ENCODE results near the gene ZFP36L1.
A peak's percentile ranks its signal among the peaks of the same experiment; 100 is the strongest.

Gene ZFP36L1, protein sequence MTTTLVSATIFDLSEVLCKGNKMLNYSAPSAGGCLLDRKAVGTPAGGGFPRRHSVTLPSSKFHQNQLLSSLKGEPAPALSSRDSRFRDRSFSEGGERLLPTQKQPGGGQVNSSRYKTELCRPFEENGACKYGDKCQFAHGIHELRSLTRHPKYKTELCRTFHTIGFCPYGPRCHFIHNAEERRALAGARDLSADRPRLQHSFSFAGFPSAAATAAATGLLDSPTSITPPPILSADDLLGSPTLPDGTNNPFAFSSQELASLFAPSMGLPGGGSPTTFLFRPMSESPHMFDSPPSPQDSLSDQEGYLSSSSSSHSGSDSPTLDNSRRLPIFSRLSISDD

GRCh38 chr14:68792979-68793733 is at the start of gene ZFP36L1:
Gene ZFP36L1 (minus strand): TSS chr14:68793067. CDS start chr14:68792938, 129 bp downstream.
- DNase-seq: peak; percentile 80

GRCh38 chr14:68842298-68842697 is 49.4 kb upstream of the ZFP36L1 start:
- no peak for DNase-seq

- no peak for DNase-seq
Observed at GRCh38 chr14:68841016-68841809, 48.3 kb upstream of the ZFP36L1 start.

GRCh38 chr14:68840454-68840853 is 47.6 kb upstream of the ZFP36L1 start:
- DNase-seq: no peak

- DNase-seq: no peak
Observed at GRCh38 chr14:68836082-68836481, 43.2 kb upstream of the ZFP36L1 start.

- no peak for DNase-seq
Observed at GRCh38 chr14:68834816-68835215, 41.9 kb upstream of the ZFP36L1 start.

DNA sequence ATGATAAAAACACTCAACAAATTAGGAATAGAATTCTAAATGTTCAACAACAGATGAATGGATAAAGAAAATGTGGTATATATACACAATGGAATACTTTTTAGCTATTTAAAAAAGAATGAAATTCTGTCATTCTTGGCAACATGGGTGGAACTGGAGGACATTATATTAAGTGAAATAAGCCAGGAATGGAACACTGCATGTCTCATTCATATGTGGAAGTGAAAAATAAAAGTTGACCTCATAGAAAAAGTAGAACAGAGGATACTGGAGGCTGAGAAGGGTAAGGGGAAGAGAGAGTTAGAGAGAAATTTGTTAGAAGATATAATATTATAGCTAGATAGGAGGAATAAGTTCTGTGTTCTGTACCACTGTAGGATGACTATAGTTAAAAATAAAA is 35.8 kb upstream of the ZFP36L1 start:
- no peak for DNase-seq

GRCh38 chr14:68825729-68826128 is 32.9 kb upstream of the ZFP36L1 start:
- no peak for DNase-seq

GRCh38 chr14:68824517-68825347 is 31.9 kb upstream of the ZFP36L1 start:
- DNase-seq: peak; percentile 21

- DNase-seq: no peak
Observed at GRCh38 chr14:68824207-68824516, 31.3 kb upstream of the ZFP36L1 start.

GRCh38 chr14:68823434-68824206 is 30.8 kb upstream of the ZFP36L1 start:
- DNase-seq: no peak

DNA sequence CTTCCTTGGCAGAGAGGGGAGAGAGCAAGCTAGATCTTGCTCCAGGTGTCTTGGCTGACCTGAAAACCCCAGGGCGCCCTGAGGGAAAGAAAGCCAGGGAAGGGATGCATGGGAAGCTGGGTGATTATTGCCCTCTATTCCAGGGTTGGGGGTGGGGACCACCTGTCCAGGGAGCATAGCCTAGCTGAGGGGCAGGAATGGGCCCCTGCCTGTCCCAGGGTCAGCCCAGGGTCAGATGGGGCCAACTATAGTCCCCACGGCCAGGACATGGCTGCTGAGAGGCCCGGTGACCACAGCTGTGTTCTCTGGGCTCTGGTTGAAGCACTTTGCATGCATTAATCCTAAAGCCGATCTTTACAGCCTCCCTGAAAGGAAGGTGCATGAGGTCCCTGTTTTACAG is 30.1 kb upstream of the ZFP36L1 start:
- DNase-seq: no peak

DNA sequence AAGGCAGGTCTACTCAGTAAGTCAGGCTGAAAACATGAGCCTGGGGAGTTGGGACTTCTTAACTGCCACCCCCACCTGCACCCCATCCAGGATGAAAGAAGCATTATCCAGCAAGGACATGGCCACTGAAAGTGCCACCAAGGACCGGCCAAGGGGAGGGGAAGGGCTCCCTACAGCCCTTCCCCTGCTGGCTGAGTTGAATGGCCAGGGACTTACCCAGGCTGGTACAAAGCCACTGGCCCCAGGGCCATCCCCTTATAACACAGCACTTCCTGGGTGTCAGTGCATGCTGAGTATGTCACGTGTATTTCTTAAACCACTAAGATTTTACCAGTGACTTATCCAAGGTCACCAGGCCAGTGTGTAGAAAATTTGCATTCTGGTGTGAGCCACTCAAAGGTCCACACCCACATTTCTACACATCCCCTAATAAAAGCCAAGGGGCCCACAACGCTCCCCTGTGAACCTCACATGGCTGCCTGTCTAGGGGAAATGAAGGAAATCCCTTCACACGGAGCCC is 29.3 kb upstream of the ZFP36L1 start:
- no peak for DNase-seq

- no peak for DNase-seq
Observed at GRCh38 chr14:68820999-68821683, 28.3 kb upstream of the ZFP36L1 start.

- DNase-seq: no peak
Observed at GRCh38 chr14:68820536-68820935, 27.7 kb upstream of the ZFP36L1 start.

DNA sequence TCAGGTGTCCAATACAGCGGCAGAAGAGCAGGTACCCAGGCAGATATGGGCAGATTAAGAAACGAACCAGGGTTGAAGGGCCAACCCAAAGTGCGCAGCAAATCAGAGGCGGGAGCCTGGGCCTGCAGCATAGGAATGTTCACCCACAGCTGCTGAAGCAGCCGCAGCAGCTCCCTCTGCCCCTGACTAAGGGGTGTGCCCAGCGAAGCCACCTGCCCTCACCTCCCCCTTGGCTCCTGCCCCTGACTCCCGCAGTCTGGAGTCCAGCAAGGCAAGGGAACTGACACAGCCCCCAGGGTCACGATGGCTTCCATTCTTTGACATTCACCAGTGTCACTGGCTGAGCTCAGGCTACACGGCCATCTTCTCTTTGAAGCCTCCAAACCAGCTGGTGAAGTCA is 27.3 kb upstream of the ZFP36L1 start:
- DNase-seq: no peak

GRCh38 chr14:68819260-68819691 is 26.4 kb upstream of the ZFP36L1 start:
- no peak for DNase-seq

GRCh38 chr14:68817506-68818212 is 24.8 kb upstream of the ZFP36L1 start:
- DNase-seq: no peak

GRCh38 chr14:68816943-68817430 is 24.1 kb upstream of the ZFP36L1 start:
- no peak for DNase-seq

All from NCI-H1048 (cell line).